Measurements from ENCODE around the gene MAP2K7.
"Not testable (repeated sequence)": the region's sequence is repeated elsewhere in the genome, so short reads cannot be mapped to it uniquely, and the experiment has no call there.

DNA sequence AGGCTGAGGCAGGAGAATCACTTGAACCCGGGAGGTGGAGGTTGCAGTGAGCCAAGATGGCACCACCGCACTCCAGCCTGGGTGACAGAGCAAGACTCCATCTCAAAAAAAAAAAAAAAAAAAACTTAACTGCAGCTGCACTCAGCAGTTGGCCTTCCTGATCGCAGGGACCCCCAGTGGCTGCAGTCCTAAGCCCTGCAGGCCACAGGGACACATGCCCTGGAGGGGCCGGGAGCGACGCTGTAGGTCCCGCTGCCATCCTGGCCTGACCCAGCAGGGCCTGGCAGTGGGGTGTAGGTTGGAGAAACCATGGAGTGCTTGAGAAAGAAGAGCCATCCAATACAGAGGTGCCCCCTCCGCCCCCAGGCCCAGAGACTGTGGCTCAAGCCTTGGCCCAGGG is 44.6 kb upstream of the MAP2K7 start:
- TF ChIP-seq CTCF, POLR2A, EP300 (IDR thresholded peaks at IDR 0.05): not testable (repeated sequence)
